ENCODE data around the gene PHF21A. TPM values are rescaled to one million over a fixed set of nuclear protein-coding genes. Genes with fewer than 3 reads are reported as not detected.
A peak's percentile ranks its signal among the peaks of the same experiment; 100 is the strongest.
"Not testable (repeated sequence)": the region's sequence is repeated elsewhere in the genome, so short reads cannot be mapped to it uniquely, and the experiment has no call there.

Gene PHF21A
- total RNA-seq, 2 experiments from 2014 or later = 37.8 to 38.4 TPM

DNA sequence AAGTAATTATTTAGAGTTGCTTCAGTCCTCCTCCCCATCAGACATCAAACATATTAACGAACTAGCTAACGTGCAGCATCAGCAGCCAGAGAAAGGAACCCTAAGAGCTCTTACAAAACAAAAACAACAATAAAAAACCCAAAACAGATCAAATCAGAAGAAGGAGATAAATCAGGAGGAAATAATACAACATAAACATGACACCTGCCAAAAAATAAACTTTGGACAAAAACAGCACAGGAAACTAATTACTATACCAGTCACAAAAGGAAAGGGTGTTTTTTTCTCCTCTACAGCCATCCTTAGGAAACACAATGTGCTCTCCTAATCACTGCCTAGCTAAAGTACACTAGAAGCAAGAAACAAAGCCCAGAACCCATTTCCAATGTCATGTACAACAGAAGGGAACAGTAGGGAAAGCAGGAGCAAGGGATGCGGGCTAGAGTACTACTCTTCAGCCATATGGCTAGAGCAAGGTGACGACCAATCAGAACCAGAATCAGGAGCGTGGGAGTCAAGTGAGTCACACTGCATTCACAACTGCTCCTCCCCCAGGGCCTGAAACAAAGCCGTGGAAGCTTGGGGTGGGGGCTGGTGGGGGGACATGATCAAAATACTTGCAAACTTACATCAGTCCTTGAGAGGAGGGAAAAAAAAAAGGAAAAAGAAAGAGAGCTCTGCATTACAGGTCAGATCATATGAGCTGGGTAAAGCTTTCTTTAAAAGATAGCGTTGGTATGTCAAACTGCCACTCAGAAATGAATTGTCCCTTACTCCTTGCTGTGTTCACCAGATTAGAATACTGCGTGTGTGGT lies 138.4 kb downstream of the PHF21A start:
- Mint-ChIP-seq H3K27me3 (no peaks in the 10 kb centered on the region), H3K4me1 (peaks cover 13% of the 10 kb centered on the region), H3K9me3 (no peaks in the 10 kb centered on the region), H3K4me3 (no peak overlapping the region), H3K36me3 (ENCODE audit: low read depth) (peaks cover 5% of the 10 kb centered on the region), H3K27ac (no peak overlapping the region)
- no peak for DNase-seq
- POLR2A ChIA-PET = no interaction called here
- CTCF ChIA-PET = interaction anchor here (0.7 to 2.3 kb wide), 3 partner anchors 15 to 208 kb away, joined by 3 to 12 read pairs (median 3); no protein-coding TSS in a partner anchor

GRCh38 chr11:45981826-45982225 lies 139.4 kb downstream of the PHF21A start:
- ChIA-PET POLR2A (interaction anchor here (0.7 kb wide), 1 partner anchor 135 kb away, joined by 3 read pairs; no protein-coding TSS in a partner anchor), CTCF (interaction anchor here (2.3 kb wide), 1 partner anchor 17 kb away, joined by 12 read pairs; no protein-coding TSS in a partner anchor)
- H3K4me1 Mint-ChIP-seq = peaks cover 13% of the 10 kb centered on the region
- H3K9me3 Mint-ChIP-seq; DNase-seq; H3K27me3 Mint-ChIP-seq; H3K27ac Mint-ChIP-seq; H3K4me3 Mint-ChIP-seq; H3K36me3 Mint-ChIP-seq (ENCODE audit: low read depth): not testable (repeated sequence)

- Mint-ChIP-seq H3K36me3 (ENCODE audit: low read depth) (peaks cover 8% of the 10 kb centered on the region), H3K9me3 (no peaks in the 10 kb centered on the region), H3K4me3 (no peak overlapping the region), H3K27ac (no peak overlapping the region), H3K4me1 (no peaks in the 10 kb centered on the region), H3K27me3 (no peaks in the 10 kb centered on the region)
- DNase-seq = no peak
- POLR2A ChIA-PET = no interaction called here
- CTCF ChIA-PET = no interaction called here
These were observed 146.4 kb downstream of the PHF21A start for GRCh38 chr11:45974806-45975205.

- peaks cover 6% of the 10 kb centered on the region for H3K36me3 Mint-ChIP-seq (ENCODE audit: low read depth)
- H3K9me3 Mint-ChIP-seq = no peaks in the 10 kb centered on the region
- H3K4me3 Mint-ChIP-seq = no peak overlapping the region
- no peak overlapping the region for H3K27ac Mint-ChIP-seq
- ChIA-PET CTCF (no interaction called here), POLR2A (no interaction called here)
- H3K4me1 Mint-ChIP-seq = no peaks in the 10 kb centered on the region
- no peak for DNase-seq
- H3K27me3 Mint-ChIP-seq = no peaks in the 10 kb centered on the region
These were observed 147.7 kb downstream of the PHF21A start for GRCh38 chr11:45973601-45974000.

DNA sequence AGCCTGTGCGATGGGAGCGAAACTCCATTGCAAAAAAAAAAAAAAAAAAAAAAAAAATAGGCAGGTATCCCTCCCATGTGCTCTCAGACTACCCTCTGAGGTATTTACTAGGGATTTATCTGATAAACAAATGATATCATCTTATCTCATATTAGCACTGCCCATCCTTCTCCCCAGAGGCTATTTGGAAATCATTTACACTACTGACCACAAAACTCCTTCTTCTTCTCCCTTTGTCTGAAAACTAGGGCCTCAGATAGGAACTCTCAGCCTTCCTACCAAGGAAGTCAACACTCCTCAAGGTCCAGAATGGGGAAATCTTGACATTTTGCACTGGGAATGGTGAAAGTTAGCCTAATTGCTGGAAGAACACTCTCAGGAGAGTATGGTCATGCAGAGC lies 152.4 kb downstream of the PHF21A start:
- no peaks in the 10 kb centered on the region for H3K27me3 Mint-ChIP-seq
- H3K9me3 Mint-ChIP-seq = no peaks in the 10 kb centered on the region
- CTCF ChIA-PET = no interaction called here
- peaks cover 9% of the 10 kb centered on the region for H3K36me3 Mint-ChIP-seq (ENCODE audit: low read depth)
- no peak overlapping the region for H3K4me3 Mint-ChIP-seq
- POLR2A ChIA-PET = interaction anchor here (0.6 kb wide), 1 partner anchor 154 kb away, joined by 5 read pairs; no protein-coding TSS in a partner anchor
- no peak overlapping the region for H3K27ac Mint-ChIP-seq
- no peaks in the 10 kb centered on the region for H3K4me1 Mint-ChIP-seq
- DNase-seq = no peak

DNA sequence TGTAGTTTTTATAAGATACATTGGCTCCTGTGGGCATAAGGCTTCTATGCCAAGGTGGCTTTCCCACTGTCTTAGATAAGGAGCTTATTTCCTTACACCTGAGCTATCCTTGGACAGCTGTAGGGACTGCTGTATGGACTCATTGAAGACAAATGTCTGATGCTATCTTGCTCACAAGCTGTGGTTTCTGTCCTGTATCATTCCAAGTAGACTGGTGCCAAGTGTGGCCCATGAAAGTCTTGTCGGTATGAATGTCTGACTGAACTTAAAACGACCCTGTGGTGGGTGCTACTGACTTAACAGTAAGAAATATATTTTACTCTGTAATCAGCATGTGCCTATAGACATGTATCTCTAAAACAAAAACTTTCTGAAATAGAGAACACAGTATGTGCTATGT lies 153.7 kb downstream of the PHF21A start:
- Mint-ChIP-seq H3K4me1 (no peaks in the 10 kb centered on the region), H3K9me3 (no peaks in the 10 kb centered on the region), H3K27ac (no peak overlapping the region), H3K36me3 (ENCODE audit: low read depth) (peaks cover 9% of the 10 kb centered on the region), H3K27me3 (no peaks in the 10 kb centered on the region), H3K4me3 (no peak overlapping the region)
- no peak for DNase-seq
- ChIA-PET CTCF (interaction anchor here (0.8 to 1.2 kb wide), 2 partner anchors 13 to 39 kb away, joined by 3 to 5 read pairs; no protein-coding TSS in a partner anchor), POLR2A (no interaction called here)

DNA sequence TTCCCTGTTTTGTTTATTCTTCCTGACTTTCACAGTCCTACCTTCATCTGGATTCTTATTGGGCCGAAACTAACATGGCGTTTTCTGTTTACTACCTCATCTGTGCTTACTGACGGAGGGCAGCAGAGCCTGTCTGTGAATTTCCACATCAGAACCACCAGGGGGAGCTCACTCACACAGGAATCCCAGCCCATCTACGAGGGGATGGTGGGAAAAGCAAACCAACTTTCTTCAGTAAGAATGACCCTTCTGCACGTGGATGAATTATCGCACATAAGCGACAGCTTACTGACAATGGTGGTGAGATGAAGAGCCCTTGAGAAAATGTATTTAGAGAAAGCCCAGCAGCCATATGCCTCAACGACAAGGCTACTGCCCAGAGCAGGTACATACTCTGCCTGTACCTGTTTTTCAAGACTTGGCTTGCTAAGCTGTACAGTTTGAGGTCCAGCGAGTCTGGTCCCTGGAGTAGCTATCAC lies 156.3 kb downstream of the PHF21A start:
- POLR2A ChIA-PET = no interaction called here
- peaks cover 9% of the 10 kb centered on the region for H3K36me3 Mint-ChIP-seq (ENCODE audit: low read depth)

DNA sequence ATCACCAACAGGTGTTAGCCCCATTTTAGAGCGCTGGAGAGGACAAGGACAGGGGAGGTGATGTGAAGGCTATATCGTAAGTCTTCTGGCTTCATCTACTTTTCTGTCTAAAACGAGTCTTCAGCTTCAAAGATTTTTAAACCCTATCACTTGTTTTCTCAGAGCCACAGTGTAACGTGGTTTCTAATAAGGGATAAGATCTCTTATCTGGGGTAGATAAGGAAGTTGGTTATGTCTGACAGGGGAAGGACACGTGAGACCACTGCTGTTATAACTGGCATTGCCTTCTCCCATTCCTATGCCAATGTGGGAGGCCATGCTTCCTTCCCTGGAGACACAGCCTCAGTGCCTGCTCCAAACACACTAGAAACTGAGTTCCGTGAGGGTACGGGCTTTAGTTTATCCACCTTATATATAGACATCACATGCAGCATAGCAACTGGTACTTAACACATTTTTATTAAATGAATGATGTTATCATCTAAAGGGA lies 159.5 kb downstream of the PHF21A start:
- ChIA-PET CTCF (no interaction called here), POLR2A (no interaction called here)
- no peaks in the 10 kb centered on the region for H3K9me3 Mint-ChIP-seq
- H3K36me3 Mint-ChIP-seq (ENCODE audit: low read depth) = peaks cover 3% of the 10 kb centered on the region
- no peaks in the 10 kb centered on the region for H3K4me1 Mint-ChIP-seq
- no peak for DNase-seq
- H3K27ac Mint-ChIP-seq = no peak overlapping the region
- no peak overlapping the region for H3K4me3 Mint-ChIP-seq
- H3K27me3 Mint-ChIP-seq = no peaks in the 10 kb centered on the region

More for the DNA sequence above, 156.3 kb downstream of the PHF21A start:
- CTCF ChIA-PET = interaction anchor here (0.7 to 2.8 kb wide), 19 partner anchors 9 to 534 kb away, joined by 3 to 14 read pairs (median 3); no protein-coding TSS in a partner anchor
- Mint-ChIP-seq H3K4me1 (no peaks in the 10 kb centered on the region), H3K9me3 (no peaks in the 10 kb centered on the region), H3K27me3 (no peaks in the 10 kb centered on the region), H3K27ac (no peak overlapping the region), H3K4me3 (no peak overlapping the region)
- DNase-seq = peak; percentile 59

GRCh38 chr11:45960387-45961095 lies 160.7 kb downstream of the PHF21A start:
- no peak for DNase-seq
- POLR2A ChIA-PET = no interaction called here
- H3K4me3 Mint-ChIP-seq = no peak overlapping the region

DNA sequence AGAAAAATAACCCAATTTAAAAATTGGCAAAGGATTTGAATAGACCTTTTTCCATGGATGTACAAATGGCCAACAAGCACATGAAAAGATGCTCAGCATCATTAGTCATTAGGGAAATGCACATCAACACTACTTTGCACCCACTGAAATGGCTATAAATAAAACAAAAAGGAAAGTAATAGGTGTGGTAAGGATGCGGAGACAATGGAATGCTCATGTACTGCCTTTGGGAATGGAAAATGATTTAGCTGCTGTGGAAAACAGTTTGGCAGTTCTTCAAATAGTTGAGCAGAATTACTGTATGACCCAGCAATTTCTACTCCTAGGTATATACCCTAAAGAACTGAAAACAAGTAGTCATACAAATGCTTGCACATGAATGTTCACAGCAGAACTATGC lies 161.4 kb downstream of the PHF21A start:
- no peaks in the 10 kb centered on the region for H3K9me3 Mint-ChIP-seq
- no peak for DNase-seq
- POLR2A ChIA-PET = no interaction called here
- CTCF ChIA-PET = interaction anchor here (0.9 to 1.2 kb wide), 3 partner anchors 12 to 47 kb away, joined by 4 to 5 read pairs (median 4); no protein-coding TSS in a partner anchor
- H3K4me1 Mint-ChIP-seq = no peaks in the 10 kb centered on the region
- H3K27me3 Mint-ChIP-seq = no peaks in the 10 kb centered on the region
- H3K36me3 Mint-ChIP-seq (ENCODE audit: low read depth) = peaks cover 9% of the 10 kb centered on the region
- H3K27ac Mint-ChIP-seq = no peak overlapping the region
- no peak overlapping the region for H3K4me3 Mint-ChIP-seq

More at GRCh38 chr11:45960387-45961095, 160.7 kb downstream of the PHF21A start:
- Mint-ChIP-seq H3K4me1 (no peaks in the 10 kb centered on the region), H3K27ac (no peak overlapping the region), H3K9me3 (no peaks in the 10 kb centered on the region), H3K36me3 (ENCODE audit: low read depth) (peaks cover 7% of the 10 kb centered on the region), H3K27me3 (no peaks in the 10 kb centered on the region)
- CTCF ChIA-PET = interaction anchor here (1.1 kb wide), 1 partner anchor 12 kb away, joined by 3 read pairs; no protein-coding TSS in a partner anchor

GRCh38 chr11:45949992-45950407 lies 171.3 kb downstream of the PHF21A start:
- no peaks in the 10 kb centered on the region for H3K4me1 Mint-ChIP-seq
- no peak for DNase-seq
- peaks cover 20% of the 10 kb centered on the region for H3K36me3 Mint-ChIP-seq (ENCODE audit: low read depth)
- CTCF ChIA-PET = interaction anchor here (1.3 to 2.0 kb wide), 3 partner anchors 9 to 15 kb away, joined by 4 to 6 read pairs (median 4); no protein-coding TSS in a partner anchor
- H3K9me3 Mint-ChIP-seq = no peaks in the 10 kb centered on the region
- no peak overlapping the region for H3K27ac Mint-ChIP-seq
- POLR2A ChIA-PET = no interaction called here
- H3K4me3 Mint-ChIP-seq = no peak overlapping the region
- no peaks in the 10 kb centered on the region for H3K27me3 Mint-ChIP-seq

- Mint-ChIP-seq H3K36me3 (ENCODE audit: low read depth) (peaks cover 22% of the 10 kb centered on the region), H3K27me3 (no peaks in the 10 kb centered on the region), H3K9me3 (no peaks in the 10 kb centered on the region), H3K4me3 (no peak overlapping the region), H3K27ac (no peak overlapping the region), H3K4me1 (no peaks in the 10 kb centered on the region)
- ChIA-PET POLR2A (no interaction called here), CTCF (interaction anchor here (1.3 to 1.6 kb wide), 2 partner anchors 11 to 12 kb away, joined by 3 to 5 read pairs; no protein-coding TSS in a partner anchor)
- DNase-seq = no peak
These were observed 172.9 kb downstream of the PHF21A start for GRCh38 chr11:45948356-45948755.
